Parietal lobe (tissue), 2 donors: ENCODE measurements around the gene DDX46. TPM values are rescaled to one million over a fixed set of nuclear protein-coding genes. Genes with fewer than 3 reads are reported as not detected.

Experiments used
- small RNA-seq: library from RNA; depleted of rRNA; stranded (forward); fragments of <200 nt; gene quantifications from one replicate; pipeline ENCODE3, GENCODE V24; 2014; ENCODE audit warnings: low replicate concordance
- total RNA-seq: library from RNA; depleted of rRNA; stranded (reverse); fragments of >200 nt; gene quantifications from one replicate; pipeline ENCODE4 v1.2.3, GENCODE V29; 2014

The DDX46 gene, protein sequence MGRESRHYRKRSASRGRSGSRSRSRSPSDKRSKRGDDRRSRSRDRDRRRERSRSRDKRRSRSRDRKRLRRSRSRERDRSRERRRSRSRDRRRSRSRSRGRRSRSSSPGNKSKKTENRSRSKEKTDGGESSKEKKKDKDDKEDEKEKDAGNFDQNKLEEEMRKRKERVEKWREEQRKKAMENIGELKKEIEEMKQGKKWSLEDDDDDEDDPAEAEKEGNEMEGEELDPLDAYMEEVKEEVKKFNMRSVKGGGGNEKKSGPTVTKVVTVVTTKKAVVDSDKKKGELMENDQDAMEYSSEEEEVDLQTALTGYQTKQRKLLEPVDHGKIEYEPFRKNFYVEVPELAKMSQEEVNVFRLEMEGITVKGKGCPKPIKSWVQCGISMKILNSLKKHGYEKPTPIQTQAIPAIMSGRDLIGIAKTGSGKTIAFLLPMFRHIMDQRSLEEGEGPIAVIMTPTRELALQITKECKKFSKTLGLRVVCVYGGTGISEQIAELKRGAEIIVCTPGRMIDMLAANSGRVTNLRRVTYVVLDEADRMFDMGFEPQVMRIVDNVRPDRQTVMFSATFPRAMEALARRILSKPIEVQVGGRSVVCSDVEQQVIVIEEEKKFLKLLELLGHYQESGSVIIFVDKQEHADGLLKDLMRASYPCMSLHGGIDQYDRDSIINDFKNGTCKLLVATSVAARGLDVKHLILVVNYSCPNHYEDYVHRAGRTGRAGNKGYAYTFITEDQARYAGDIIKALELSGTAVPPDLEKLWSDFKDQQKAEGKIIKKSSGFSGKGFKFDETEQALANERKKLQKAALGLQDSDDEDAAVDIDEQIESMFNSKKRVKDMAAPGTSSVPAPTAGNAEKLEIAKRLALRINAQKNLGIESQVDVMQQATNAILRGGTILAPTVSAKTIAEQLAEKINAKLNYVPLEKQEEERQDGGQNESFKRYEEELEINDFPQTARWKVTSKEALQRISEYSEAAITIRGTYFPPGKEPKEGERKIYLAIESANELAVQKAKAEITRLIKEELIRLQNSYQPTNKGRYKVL
- 63.2 TPM for total RNA-seq

DNA sequence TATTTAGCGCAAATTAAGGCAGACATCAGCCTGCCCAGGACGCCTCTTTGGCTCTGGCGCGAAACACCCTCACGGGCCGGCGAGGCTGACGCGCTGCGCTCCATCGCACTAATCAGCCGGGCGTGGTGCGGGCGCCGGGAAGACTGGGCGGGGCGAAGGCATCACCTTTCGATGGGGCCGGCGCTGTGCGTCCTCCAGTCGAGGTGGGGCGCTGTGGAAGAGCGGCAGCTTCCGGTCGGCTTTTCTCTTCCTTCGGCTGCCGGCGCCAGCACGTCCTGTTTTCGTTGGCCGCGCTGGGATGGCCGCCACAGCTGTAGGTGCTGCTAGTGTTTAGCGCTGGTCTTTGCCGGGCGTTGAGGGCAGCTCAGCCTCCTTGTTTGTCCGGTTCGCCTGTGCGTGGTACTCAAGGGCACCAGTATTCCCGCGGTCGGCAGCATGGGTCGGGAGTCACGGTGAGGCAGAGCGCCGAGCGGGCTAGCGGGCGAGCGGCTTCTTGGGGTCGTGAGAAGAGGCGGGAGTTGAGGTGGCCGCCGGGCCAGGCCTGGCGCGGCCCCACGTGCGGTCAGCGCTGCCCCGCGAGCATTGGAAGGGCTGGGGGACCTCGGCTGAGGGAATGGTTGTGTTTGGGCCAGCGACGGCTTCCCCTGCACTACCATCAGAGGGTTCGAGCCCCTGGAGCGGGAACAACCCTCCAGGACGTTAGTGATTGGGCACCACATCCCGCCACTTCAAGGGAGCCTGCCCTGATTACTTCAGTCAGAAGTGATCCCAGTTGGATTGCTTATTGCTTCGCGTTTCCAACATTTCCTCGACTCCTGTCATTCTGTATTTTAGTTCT is at the start of gene DDX46:
TSS of gene DDX46 (plus strand) at position 276 of the 838 bp plus-strand sequence. CDS start at position 436, 160 bp downstream.

DNA sequence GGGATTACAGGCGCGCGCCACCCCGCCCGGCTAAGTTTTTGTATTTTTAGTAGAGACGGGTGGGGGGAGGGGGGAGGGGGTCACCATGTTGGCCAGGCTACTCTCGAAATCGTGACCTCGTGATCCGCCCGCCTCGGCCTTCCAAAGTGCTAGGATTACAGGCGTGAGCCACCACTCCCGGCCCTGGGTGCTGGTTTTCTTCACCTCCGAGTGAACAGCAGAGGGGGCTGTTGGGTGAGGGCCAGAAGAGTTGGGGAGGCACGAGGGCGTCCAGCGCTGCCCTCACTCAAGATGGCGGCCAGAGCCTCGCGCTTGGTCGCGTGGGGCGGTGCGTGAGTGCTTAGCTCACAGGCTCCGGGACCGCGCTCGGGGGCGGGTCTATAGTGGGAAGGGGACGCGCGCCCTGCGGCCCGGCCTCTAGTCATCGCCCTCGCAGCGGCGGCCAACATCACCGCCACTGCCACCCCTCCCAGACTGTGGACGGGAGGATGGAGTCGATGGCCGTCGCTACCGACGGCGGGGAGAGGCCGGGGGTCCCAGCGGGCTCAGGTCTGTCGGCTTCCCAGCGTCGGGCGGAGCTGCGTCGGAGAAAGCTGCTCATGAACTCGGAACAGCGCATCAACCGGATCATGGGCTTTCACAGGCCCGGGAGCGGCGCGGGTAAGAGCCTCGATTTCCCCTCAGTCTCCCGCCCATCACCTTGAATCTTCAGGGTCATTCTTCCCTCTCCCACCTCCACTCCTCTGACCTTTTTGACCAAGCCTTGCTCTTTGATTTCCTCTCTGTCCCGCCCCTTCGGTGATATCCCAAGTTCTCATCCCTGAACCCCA is 20.2 kb upstream of the DDX46 start, which contains the start of gene CAMLG:
TSS of gene CAMLG (plus strand) at position 416 of the 830 bp plus-strand sequence. CDS start at position 489, 73 bp downstream.

DNA sequence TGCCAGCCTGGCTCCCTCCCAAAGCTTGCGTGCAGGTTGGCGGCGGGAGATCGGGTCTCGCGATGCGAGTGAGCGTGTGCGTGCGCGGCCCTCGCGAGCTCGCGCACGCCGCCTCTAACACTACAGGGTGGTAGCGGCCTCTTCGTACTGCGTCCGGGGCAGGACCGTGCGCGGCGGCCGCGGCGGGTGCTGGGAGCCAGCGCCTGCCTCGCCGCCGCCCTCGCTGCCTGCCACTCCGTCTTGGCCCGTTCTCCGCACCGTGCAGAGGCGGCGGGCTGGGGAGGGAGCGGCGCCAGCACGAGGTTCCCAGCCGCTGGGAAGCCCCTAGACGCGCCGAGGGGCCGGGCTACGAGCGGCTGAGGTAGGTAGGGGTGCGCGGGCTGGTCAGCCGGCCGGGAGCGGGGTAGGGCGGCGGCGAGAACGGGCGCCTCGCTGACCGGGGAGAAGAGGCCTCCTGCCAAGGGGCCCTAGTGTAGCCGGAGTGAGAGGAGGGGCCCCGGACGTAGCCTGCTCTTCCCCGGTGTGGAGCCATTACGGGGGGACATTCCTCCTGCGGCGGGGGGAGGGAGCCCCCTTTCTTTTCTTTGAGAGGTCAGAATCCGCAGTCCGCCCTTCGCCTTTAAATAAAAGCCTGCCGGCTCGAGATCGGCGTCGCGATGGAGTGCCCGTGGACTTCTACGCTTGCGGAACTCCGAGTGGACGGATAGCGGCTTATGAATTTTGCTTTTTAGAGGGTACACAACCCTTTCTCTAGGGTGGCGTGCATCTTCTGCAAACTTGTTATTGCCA is 87.5 kb downstream of the DDX46 start, which contains the start of gene C5orf24:
TSS of gene C5orf24 (plus strand) at position 117 of the 789 bp plus-strand sequence. CDS start 8,933 bp downstream, outside the sequence.

DNA sequence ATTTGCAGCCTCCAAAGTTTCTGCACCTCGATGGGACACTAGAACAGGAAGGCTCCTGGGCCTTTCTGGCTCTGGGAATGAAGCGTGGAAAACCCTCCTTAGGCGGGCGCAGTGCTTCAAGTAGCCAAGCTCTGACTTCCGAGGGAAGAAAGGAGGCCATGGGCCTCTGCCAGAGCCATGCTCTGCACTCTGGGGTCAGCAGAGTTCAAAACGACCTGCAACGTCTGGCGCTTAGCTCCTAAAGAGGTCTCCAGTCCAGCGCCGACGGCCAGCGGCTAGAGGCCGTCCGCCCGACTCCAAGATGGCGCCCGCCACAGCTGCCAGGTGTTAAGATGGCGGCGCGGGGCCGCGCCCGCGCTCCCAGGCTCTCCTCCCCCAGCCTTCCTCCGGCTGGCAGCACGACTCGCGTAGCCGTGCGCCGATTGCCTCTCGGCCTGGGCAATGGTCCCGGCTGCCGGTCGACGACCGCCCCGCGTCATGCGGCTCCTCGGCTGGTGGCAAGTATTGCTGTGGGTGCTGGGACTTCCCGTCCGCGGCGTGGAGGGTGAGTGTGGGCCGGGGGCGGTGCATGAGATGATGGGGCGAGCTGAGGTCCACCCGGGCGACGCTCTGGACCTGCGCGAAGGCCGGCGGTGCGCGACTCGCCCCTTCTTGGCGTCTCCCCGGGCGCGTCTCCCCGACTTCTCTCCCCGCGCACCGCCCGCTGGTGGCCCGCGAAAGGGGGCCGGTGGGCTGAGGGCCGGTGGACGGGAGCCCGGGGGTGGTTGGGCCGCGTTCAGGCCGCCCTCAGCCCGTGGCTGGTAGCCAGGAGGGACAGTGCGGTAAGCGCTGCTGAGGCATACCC is 115.6 kb downstream of the DDX46 start, which contains the start of gene TXNDC15:
TSS of gene TXNDC15 (plus strand) at position 385 of the 844 bp plus-strand sequence. CDS start at position 442, 57 bp downstream.

Small RNA genes within 50 kb of the gene (small RNA-seq; reads per million reads assigned to genes)
- not detected for gene RNU6-757P

Other genes with a start within 250 kb of the DDX46 start
- 5.6 TPM for gene JADE2, start 233.1 kb upstream of the DDX46 start, total RNA-seq
- gene SAR1B, start 126.0 kb upstream of the DDX46 start, total RNA-seq: 32.2 TPM
- gene SEC24A, start 110.0 kb upstream of the DDX46 start, total RNA-seq: 32.9 TPM
- gene CAMLG, start 20.2 kb upstream of the DDX46 start, total RNA-seq: 55.1 TPM
- 88.9 TPM for gene C5orf24, start 87.2 kb downstream of the DDX46 start, total RNA-seq
- 102 TPM for gene TXNDC15, start 115.6 kb downstream of the DDX46 start, total RNA-seq
- gene PCBD2, start 146.4 kb downstream of the DDX46 start, total RNA-seq: 11.3 TPM
- gene CATSPER3, start 209.1 kb downstream of the DDX46 start, total RNA-seq: not detected